ENCODE data around the gene FAM76A. TPM values are rescaled to one million over a fixed set of nuclear protein-coding genes. Genes with fewer than 3 reads are reported as not detected.

FAM76A gene
- total and polyA plus RNA-seq, 2 donors (not counting 3 experiments of a cell fraction or from before 2014, with no cell fraction given), result 1.8 to 12.8 TPM

GRCh38 chr1:27779122-27779521, 53.4 kb downstream of the FAM76A start:
- H3K9ac ChIP-seq (replicated peaks; ENCODE audit: extremely low read depth, insufficient read depth, low read length), result no peak overlapping the region
- intact Hi-C loops (cut with micrococcal nuclease), result no loop called here
- H4K20me1 ChIP-seq (replicated peaks; ENCODE audit: control insufficient read depth, extremely low read depth, insufficient read depth, low read length), result peaks cover 3% of the 10 kb centered on the region
- H3K9me1 ChIP-seq (replicated peaks; ENCODE audit: control insufficient read depth, extremely low read depth, insufficient read depth, low read length), result no peaks in the 10 kb centered on the region
- H3K79me2 ChIP-seq (ENCODE audit: control insufficient read depth, insufficient read depth, low read length), result peaks cover 93% of the 10 kb centered on the region
- no peak overlapping the region for H2AFZ ChIP-seq (ENCODE audit: low read depth, low read length)
- no peak overlapping the region for H3K27ac ChIP-seq (ENCODE audit: insufficient read depth, low read depth, low read length)
- BruUV-seq (replicated peaks), result no TSS peak
- POLR2A ChIA-PET, result no interaction called here
- FAIRE-seq (no peak), DNase-seq (ENCODE audit: low read depth, low spot score) (no peak)
- no peaks in the 10 kb centered on the region for H3K27me3 ChIP-seq (ENCODE audit: control insufficient read depth in 2 of 2, insufficient read depth in 2 of 2, low read length in 2 of 2)
- H3K9me3 ChIP-seq (replicated peaks; ENCODE audit: control insufficient read depth, insufficient read depth, low read length), result no peaks in the 10 kb centered on the region
- peaks cover 2 to 4% of the 10 kb centered on the region in 2 experiments for H3K36me3 ChIP-seq (ENCODE audit: control insufficient read depth in 2 of 2, extremely low read depth in 1 of 2, insufficient read depth in 2 of 2, low read length in 2 of 2)
- peaks cover 15% of the 10 kb centered on the region for H3K4me1 ChIP-seq (ENCODE audit: control insufficient read depth, extremely low read depth, insufficient read depth, low read length)
- no peak overlapping the region for H3K4me2 ChIP-seq (ENCODE audit: insufficient read depth, low read length)
- CTCF ChIA-PET, result no interaction called here
- no peak overlapping the region for H3K4me3 ChIP-seq (replicated peaks in 1 of 3; ENCODE audit: insufficient read depth in 1 of 3, low read depth in 1 of 3, low read length in 3 of 3)
- TF ChIP-seq FOS (IDR thresholded peaks at IDR 0.05; ENCODE audit: borderline replicate concordance, insufficient read depth, low read length) (no peak), POLR2AphosphoS5 (IDR thresholded peaks at IDR 0.05; ENCODE audit: insufficient read depth, low read depth, low read length) (no peak), CTCF (IDR thresholded peaks at IDR 0.05; ENCODE audit: extremely low read depth in 1 of 2, insufficient read depth in 1 of 2, low read depth in 1 of 2, low read length in 2 of 2) (no peak), MAX (IDR thresholded peaks at IDR 0.05; ENCODE audit: insufficient read depth, insufficient read length) (no peak), EZH2 (IDR thresholded peaks at IDR 0.05; ENCODE audit: borderline replicate concordance, low read depth, low read length, severe bottlenecking) (no peak), JUN (IDR thresholded peaks at IDR 0.05; ENCODE audit: borderline replicate concordance, insufficient read depth, insufficient read length, low read depth) (no peak), MYC (IDR thresholded peaks at IDR 0.05; ENCODE audit: low read depth, low read length) (no peak), POLR2A (IDR thresholded peaks at IDR 0.05; ENCODE audit: low read depth, low read length) (no peak), GATA2 (IDR thresholded peaks at IDR 0.05; ENCODE audit: insufficient read depth, insufficient read length, low read depth, low read length) (no peak)
- dilution Hi-C loops (cut with MboI; ENCODE audit: extremely low pct_ligation_motif_present, low sequenced_read_pairs), result no loop called here
